CD4-positive, alpha-beta T cell treated with Interleukin-4 for 1 hour (primary cell): Measurements from ENCODE around the gene TROAP.
A peak's percentile ranks its signal among the peaks of the same experiment; 100 is the strongest.
"Not testable (repeated sequence)": the region's sequence is repeated elsewhere in the genome, so short reads cannot be mapped to it uniquely, and the experiment has no call there.

Source experiments
- DNase-seq, 2 donors: peaks; one replicate each; pipeline ENCODE4 v3.0.0-alpha.2; 2020 to 2022

TROAP gene

GRCh38 chr12:49330631-49331379 is 7.8 kb downstream of the TROAP start:
- DNase-seq = no peak

GRCh38 chr12:49331380-49332222 is 8.5 kb downstream of the TROAP start:
- DNase-seq = no peak

- DNase-seq = no peak
These were observed 9.4 kb downstream of the TROAP start for GRCh38 chr12:49332441-49332861.

- no peak for DNase-seq
These were observed 9.9 kb downstream of the TROAP start for GRCh38 chr12:49332891-49333371.

- not testable (repeated sequence) for DNase-seq
These were observed 10.7 kb downstream of the TROAP start for GRCh38 chr12:49333778-49334177.

GRCh38 chr12:49334226-49334625 is 11.2 kb downstream of the TROAP start:
- DNase-seq = no peak

- DNase-seq = no peak
These were observed 11.6 kb downstream of the TROAP start for GRCh38 chr12:49334681-49335080.

- DNase-seq = no peak
These were observed 12.3 kb downstream of the TROAP start for GRCh38 chr12:49335118-49335954.

GRCh38 chr12:49335955-49336644 is 13.0 kb downstream of the TROAP start:
- DNase-seq = no peak

GRCh38 chr12:49336645-49337584 is 13.9 kb downstream of the TROAP start, which contains the start of gene C1QL4:
TSS of gene C1QL4 (minus strand) at chr12:49337188. CDS start at chr12:49336477, 711 bp downstream.
- DNase-seq = peak; percentile 83 to 89

- DNase-seq = no peak
These were observed 15.9 kb downstream of the TROAP start for GRCh38 chr12:49338830-49339463.

- DNase-seq = no peak
These were observed 16.4 kb downstream of the TROAP start for GRCh38 chr12:49339464-49339861.

GRCh38 chr12:49340095-49340870 is 17.2 kb downstream of the TROAP start:
- no peak for DNase-seq

- DNase-seq = no peak
These were observed 18.1 kb downstream of the TROAP start for GRCh38 chr12:49340971-49341776.

GRCh38 chr12:49341777-49342065 is 18.7 kb downstream of the TROAP start:
- no peak for DNase-seq

GRCh38 chr12:49342066-49342913 is 19.2 kb downstream of the TROAP start:
- DNase-seq = peak; percentile 81

GRCh38 chr12:49342914-49343731 is 20.1 kb downstream of the TROAP start:
- no peak for DNase-seq
